Measurements from ENCODE around the gene KHDRBS2.
"Not testable (repeated sequence)": the region's sequence is repeated elsewhere in the genome, so short reads cannot be mapped to it uniquely, and the experiment has no call there.

The KHDRBS2 gene

DNA sequence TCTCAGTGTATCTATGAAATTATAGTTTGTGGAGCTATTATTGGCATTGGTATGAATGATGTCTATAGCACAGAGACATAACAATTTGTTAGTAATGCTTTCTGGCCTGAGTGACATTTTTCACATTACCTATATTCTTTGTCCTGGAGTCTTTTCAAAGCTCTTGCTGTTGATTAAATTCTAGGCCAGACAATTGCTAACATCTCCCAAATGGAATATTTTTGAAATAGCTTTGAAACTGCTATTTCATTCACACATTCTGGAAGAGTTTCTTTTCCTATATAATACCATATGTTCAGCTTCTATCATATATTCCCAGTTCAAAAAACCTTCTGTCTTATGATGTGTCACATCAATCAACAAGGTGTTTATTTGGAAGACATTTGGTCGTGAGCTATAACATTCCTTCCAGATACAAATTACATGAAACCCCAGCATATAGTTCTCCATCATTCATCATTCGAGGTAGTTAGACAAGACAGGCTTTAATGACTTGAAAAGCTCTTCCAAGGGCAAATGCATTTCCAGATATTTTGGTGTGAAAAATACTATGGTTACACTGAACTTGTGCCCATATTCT is 452.8 kb downstream of the KHDRBS2 start:
- Histone ChIP-seq H3K4me1 (no peaks in the 10 kb centered on the region), H3K4me3 (no peak overlapping the region), H4K20me1 (no peaks in the 10 kb centered on the region), H3K36me3 (no peaks in the 10 kb centered on the region), H3K9me3 (no peaks in the 10 kb centered on the region), H3K27ac (no peak overlapping the region), H3K27me3 (no peaks in the 10 kb centered on the region), H3K4me2 (no peak overlapping the region), H3K9ac (no peak overlapping the region)
- no peak for TF ChIP-seq Cebpa-rat (IDR thresholded peaks at IDR 0.05)

DNA sequence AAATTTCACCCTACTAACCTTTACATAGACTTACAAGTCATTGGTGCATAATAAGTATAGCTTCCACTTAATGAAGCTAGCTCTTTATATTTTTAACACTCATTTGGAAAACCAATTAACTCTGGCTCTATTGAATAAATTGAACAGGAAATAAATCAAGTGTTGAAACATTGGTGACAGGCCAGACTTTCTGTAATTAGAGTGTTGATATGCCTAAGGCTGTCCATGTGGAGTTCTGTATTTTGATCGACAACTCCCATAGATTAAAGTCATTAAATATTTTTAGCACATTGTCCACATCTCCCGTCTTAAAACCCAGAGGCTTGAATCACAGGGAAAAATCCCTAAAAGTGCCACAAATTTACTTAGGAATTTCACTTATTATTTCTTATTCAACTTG is 468.3 kb downstream of the KHDRBS2 start:
- Histone ChIP-seq H3K4me1 (peaks cover 6% of the 10 kb centered on the region; the same call in 1 of the 2 replicates), H3K4me2 (no peak overlapping the region), H3K9me3 (no peaks in the 10 kb centered on the region), H3K36me3 (no peaks in the 10 kb centered on the region), H3K27me3 (no peaks in the 10 kb centered on the region), H3K9ac (no peak overlapping the region), H3K4me3 (no peak overlapping the region), H4K20me1 (no peaks in the 10 kb centered on the region), H3K27ac (no peak overlapping the region)
- no peak for TF ChIP-seq Cebpa-rat (IDR thresholded peaks at IDR 0.05)

- Histone ChIP-seq H3K4me1 (peaks cover 2% of the 10 kb centered on the region; the same call in 1 of the 2 replicates), H3K4me2 (no peak overlapping the region), H3K27me3 (no peaks in the 10 kb centered on the region), H3K36me3 (no peaks in the 10 kb centered on the region), H3K4me3 (no peak overlapping the region), H3K9me3 (no peaks in the 10 kb centered on the region), H3K9ac (no peak overlapping the region), H4K20me1 (no peaks in the 10 kb centered on the region), H3K27ac (no peak overlapping the region)
- TF ChIP-seq Cebpa-rat (IDR thresholded peaks at IDR 0.05), result no peak
These were observed 476.0 kb downstream of the KHDRBS2 start for GRCh38 chr6:61810047-61810446.

- no peaks in the 10 kb centered on the region for H3K27me3 ChIP-seq
- H4K20me1 ChIP-seq, result no peaks in the 10 kb centered on the region
- H3K9me3 ChIP-seq, result no peaks in the 10 kb centered on the region
- H3K4me3 ChIP-seq, result no peak overlapping the region
- no peaks in the 10 kb centered on the region for H3K36me3 ChIP-seq
- H3K4me1 ChIP-seq, result no peaks in the 10 kb centered on the region
- H3K27ac ChIP-seq, result no peak overlapping the region
- H3K4me2 ChIP-seq, result no peak overlapping the region
- no peak for TF ChIP-seq Cebpa-rat (IDR thresholded peaks at IDR 0.05)
- no peak overlapping the region for H3K9ac ChIP-seq
These were observed 476.9 kb downstream of the KHDRBS2 start for GRCh38 chr6:61809004-61809595.

GRCh38 chr6:61787998-61788397 is 498.0 kb downstream of the KHDRBS2 start:
- H4K20me1 ChIP-seq, result no peaks in the 10 kb centered on the region
- TF ChIP-seq Cebpa-rat (IDR thresholded peaks at IDR 0.05), result no peak
- no peak overlapping the region for H3K4me3 ChIP-seq
- H3K36me3 ChIP-seq, result no peaks in the 10 kb centered on the region
- no peaks in the 10 kb centered on the region for H3K4me1 ChIP-seq
- H3K4me2 ChIP-seq, result no peak overlapping the region
- no peaks in the 10 kb centered on the region for H3K9me3 ChIP-seq
- H3K27me3 ChIP-seq, result no peaks in the 10 kb centered on the region
- H3K9ac ChIP-seq, result no peak overlapping the region
- H3K27ac ChIP-seq, result no peak overlapping the region

- not testable (repeated sequence) for H3K4me3 ChIP-seq, H3K36me3 ChIP-seq, H4K20me1 ChIP-seq, H3K27me3 ChIP-seq, H3K4me2 ChIP-seq, H3K4me1 ChIP-seq, H3K9ac ChIP-seq, H3K9me3 ChIP-seq, H3K27ac ChIP-seq
These were observed 516.6 kb downstream of the KHDRBS2 start for GRCh38 chr6:61769446-61769845.

GRCh38 chr6:61755739-61756138 is 530.3 kb downstream of the KHDRBS2 start:
- Histone ChIP-seq H3K4me3 (no peak overlapping the region), H3K9me3 (no peaks in the 10 kb centered on the region), H4K20me1 (no peaks in the 10 kb centered on the region), H3K4me1 (no peaks in the 10 kb centered on the region), H3K27me3 (no peaks in the 10 kb centered on the region), H3K4me2 (no peak overlapping the region), H3K27ac (no peak overlapping the region), H3K9ac (no peak overlapping the region), H3K36me3 (no peaks in the 10 kb centered on the region)
- TF ChIP-seq Cebpa-rat (IDR thresholded peaks at IDR 0.05), result no peak

DNA sequence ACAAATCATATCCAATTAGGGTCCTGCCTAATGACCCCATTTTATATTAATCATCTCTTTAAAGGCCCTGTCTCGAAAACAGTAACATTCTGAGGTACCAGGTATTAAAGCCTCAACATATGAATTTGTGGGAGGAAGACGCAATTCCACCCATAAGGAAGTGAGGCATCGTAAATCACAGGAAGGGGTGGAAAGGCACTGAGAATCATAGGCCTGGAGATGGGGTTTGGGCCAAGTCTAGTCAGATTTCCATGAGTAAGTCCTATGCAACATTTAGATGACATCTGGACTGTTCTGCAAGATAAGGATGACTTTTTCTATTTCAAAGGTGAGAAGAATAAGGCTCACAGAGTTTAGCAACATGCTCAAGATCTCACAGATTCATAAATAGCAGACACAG is 534.0 kb downstream of the KHDRBS2 start:
- no peaks in the 10 kb centered on the region for H3K4me1 ChIP-seq
- no peak overlapping the region for H3K9ac ChIP-seq
- no peak overlapping the region for H3K4me3 ChIP-seq
- H3K27ac ChIP-seq, result no peak overlapping the region
- no peak overlapping the region for H3K4me2 ChIP-seq
- H3K36me3 ChIP-seq, result no peaks in the 10 kb centered on the region
- H4K20me1 ChIP-seq, result no peaks in the 10 kb centered on the region
- no peak for TF ChIP-seq Cebpa-rat (IDR thresholded peaks at IDR 0.05)
- no peaks in the 10 kb centered on the region for H3K9me3 ChIP-seq
- H3K27me3 ChIP-seq, result no peaks in the 10 kb centered on the region

DNA sequence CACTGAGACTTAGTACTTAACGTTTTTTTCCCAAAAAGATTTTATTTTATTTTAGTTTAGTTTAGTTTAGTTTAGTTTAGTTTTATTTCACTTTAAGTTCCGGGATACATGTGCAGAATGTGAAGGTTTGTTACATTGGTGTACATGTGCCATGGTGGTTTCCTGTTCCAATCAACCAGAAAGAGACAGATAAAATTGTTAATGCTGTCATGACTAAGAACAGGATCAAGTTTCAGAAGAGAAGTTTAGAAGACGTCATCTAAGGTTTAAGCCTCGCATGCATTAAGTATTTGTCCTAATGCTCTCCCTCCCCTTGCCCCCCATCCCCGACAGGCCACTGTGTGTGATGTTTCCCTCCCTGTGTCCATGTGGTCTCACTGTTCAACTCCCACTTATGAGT is 540.0 kb downstream of the KHDRBS2 start:
- Histone ChIP-seq H3K4me2 (no peak overlapping the region), H4K20me1 (no peaks in the 10 kb centered on the region), H3K36me3 (no peaks in the 10 kb centered on the region), H3K4me3 (no peak overlapping the region), H3K9ac (no peak overlapping the region), H3K27ac (no peak overlapping the region), H3K27me3 (no peaks in the 10 kb centered on the region), H3K9me3 (no peaks in the 10 kb centered on the region), H3K4me1 (0 out of 2 replicates have a peak, but pooled peaks cover 5% of the 10 kb centered on the region)
- no peak for TF ChIP-seq Cebpa-rat (IDR thresholded peaks at IDR 0.05)

GRCh38 chr6:61711849-61712248 is 574.2 kb downstream of the KHDRBS2 start:
- H3K4me1 ChIP-seq, result no peaks in the 10 kb centered on the region
- no peak for TF ChIP-seq Cebpa-rat (IDR thresholded peaks at IDR 0.05)
- no peak overlapping the region for H3K4me3 ChIP-seq
- no peaks in the 10 kb centered on the region for H3K27me3 ChIP-seq
- H3K9me3 ChIP-seq, result no peaks in the 10 kb centered on the region
- H3K9ac ChIP-seq, result no peak overlapping the region
- H4K20me1 ChIP-seq, result no peaks in the 10 kb centered on the region
- no peaks in the 10 kb centered on the region for H3K36me3 ChIP-seq
- H3K27ac ChIP-seq, result no peak overlapping the region
- no peak overlapping the region for H3K4me2 ChIP-seq

DNA sequence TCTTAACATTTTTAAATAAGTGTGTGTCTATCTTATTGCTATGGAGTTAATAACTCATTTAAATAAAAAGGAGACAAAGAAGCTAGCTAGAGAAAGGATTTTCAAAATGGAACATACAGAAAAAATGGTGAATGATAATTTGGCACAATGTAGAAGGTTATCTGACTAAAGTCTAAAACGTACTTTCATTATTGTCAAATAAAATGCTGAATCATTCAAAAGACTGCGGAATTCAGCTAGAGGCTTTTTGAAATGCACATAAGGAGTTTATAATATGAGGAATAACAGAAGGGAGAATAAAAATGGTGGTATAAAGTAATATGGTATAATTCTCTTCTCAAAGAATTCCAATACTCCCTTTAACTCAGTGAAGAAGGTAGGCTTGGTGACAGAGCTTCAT is 597.9 kb downstream of the KHDRBS2 start:
- H3K9ac ChIP-seq, result no peak overlapping the region
- no peak overlapping the region for H3K4me3 ChIP-seq
- no peaks in the 10 kb centered on the region for H3K4me1 ChIP-seq
- H4K20me1 ChIP-seq, result no peaks in the 10 kb centered on the region
- TF ChIP-seq Cebpa-rat (IDR thresholded peaks at IDR 0.05), result no peak
- H3K36me3 ChIP-seq, result no peaks in the 10 kb centered on the region
- H3K9me3 ChIP-seq, result no peaks in the 10 kb centered on the region
- H3K4me2 ChIP-seq, result no peak overlapping the region
- H3K27me3 ChIP-seq, result no peaks in the 10 kb centered on the region
- H3K27ac ChIP-seq, result no peak overlapping the region
